ENCODE measurements around the gene SBF2. TPM values are rescaled to one million over a fixed set of nuclear protein-coding genes. Genes with fewer than 3 reads are reported as not detected.

The SBF2 gene
- total RNA-seq, 4 donors from 2014 or later, result 19.3 to 28.1 (median 25.8) TPM

DNA sequence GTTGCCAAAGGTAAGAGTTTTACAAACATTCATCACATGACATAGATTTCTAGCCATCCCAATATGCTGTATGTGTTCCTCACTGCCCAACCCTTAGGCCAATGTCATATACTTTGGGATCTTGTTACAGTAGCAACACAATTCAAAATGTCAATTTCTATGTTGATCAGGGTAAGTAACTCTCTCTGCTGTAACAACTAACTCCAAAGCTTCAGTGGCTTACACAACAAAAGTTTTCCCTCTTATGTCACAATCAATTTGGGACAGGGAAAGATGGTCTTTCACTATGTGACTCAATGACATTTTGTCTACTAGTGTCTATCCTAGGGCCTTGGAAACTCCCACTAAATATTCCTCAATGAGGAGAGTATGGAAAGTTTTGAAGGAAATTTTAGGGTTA is 144.5 kb downstream of the SBF2 start:
- Histone ChIP-seq H3K9me3 (no peaks in the 10 kb centered on the region), H3K4me1 (peaks cover 3 to 9% of the 10 kb centered on the region in 2 donors), H3K4me3 (no peak overlapping the region), H3K27ac (no peak overlapping the region), H3K27me3 (no peaks in the 10 kb centered on the region), H3K36me3 (no peaks in the 10 kb centered on the region)
- ATAC-seq (no peak), DNase-seq (no peak)
- intact Hi-C loops (cut with DNase I; ENCODE audit: low total_unique reads), result no loop called here
- in situ Hi-C loops (cut with MboI; ENCODE audit: low sequenced_read_pairs in 4 of 4), result no loop called here
- TF ChIP-seq, protein P1, sequence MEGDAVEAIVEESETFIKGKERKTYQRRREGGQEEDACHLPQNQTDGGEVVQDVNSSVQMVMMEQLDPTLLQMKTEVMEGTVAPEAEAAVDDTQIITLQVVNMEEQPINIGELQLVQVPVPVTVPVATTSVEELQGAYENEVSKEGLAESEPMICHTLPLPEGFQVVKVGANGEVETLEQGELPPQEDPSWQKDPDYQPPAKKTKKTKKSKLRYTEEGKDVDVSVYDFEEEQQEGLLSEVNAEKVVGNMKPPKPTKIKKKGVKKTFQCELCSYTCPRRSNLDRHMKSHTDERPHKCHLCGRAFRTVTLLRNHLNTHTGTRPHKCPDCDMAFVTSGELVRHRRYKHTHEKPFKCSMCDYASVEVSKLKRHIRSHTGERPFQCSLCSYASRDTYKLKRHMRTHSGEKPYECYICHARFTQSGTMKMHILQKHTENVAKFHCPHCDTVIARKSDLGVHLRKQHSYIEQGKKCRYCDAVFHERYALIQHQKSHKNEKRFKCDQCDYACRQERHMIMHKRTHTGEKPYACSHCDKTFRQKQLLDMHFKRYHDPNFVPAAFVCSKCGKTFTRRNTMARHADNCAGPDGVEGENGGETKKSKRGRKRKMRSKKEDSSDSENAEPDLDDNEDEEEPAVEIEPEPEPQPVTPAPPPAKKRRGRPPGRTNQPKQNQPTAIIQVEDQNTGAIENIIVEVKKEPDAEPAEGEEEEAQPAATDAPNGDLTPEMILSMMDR (IDR thresholded peaks at IDR 0.05 in 4 of 5, conservative IDR thresholded peaks at IDR 0.05 in 1 of 5), result no peak
- TF ChIP-seq POLR2A (IDR thresholded peaks at IDR 0.05), result no peak

DNA sequence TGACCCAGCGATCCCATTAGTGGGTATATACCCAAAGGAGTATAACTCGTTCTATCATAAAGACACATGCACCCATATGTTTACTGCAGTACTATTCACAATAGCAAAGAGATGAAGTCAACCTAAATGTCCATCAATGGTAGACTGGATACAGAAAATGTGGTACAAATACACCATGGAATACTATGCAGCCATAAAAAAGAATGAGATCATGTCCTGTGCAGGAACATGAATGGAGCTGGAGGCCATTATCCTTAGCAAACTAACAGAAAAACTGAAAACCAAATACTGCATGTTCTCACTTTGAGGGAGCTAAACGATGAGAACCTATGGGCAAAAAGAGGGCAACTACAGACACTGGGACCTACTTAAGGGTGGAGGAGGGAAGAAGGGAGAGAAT is 146.8 kb downstream of the SBF2 start:
- DNase-seq, result no peak

DNA sequence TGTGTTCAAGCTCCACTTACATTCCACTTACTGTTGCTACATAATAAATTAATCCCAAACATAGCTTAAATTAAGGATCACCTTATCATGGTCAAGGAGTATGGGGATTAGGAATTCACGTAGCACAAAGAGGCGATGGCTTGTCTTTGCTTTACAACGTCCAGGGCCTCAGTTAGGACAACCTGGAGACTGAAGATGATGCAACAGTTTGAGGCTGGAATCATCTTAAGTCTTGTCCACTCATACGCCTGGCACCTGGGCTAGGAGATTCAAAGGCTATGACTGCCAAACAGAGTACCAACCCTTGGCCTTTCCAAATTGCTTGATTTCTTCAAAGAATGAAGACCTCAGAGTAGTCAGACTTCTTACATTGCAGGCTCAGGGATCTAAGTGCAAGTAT is 149.1 kb downstream of the SBF2 start:
- in situ Hi-C loops (cut with MboI; ENCODE audit: low sequenced_read_pairs in 4 of 4) (no loop called here), intact Hi-C loops (cut with DNase I; ENCODE audit: low total_unique reads) (no loop called here)
- no peak overlapping the region for H3K4me3 ChIP-seq
- TF ChIP-seq, protein P1 (IDR thresholded peaks at IDR 0.05 in 4 of 5, conservative IDR thresholded peaks at IDR 0.05 in 1 of 5), result no peak
- TF ChIP-seq POLR2A (IDR thresholded peaks at IDR 0.05), result no peak
- no peaks in the 10 kb centered on the region for H3K36me3 ChIP-seq
- no peak overlapping the region for H3K27ac ChIP-seq
- ATAC-seq (no peak), DNase-seq (no peak)
- H3K27me3 ChIP-seq, result no peaks in the 10 kb centered on the region
- peaks cover 3 to 11% of the 10 kb centered on the region in 2 donors for H3K4me1 ChIP-seq
- no peaks in the 10 kb centered on the region for H3K9me3 ChIP-seq

More for the DNA sequence above, 146.8 kb downstream of the SBF2 start:
- in situ Hi-C loops (cut with MboI; ENCODE audit: low sequenced_read_pairs in 4 of 4), result no loop called here
- intact Hi-C loops (cut with DNase I; ENCODE audit: low total_unique reads), result no loop called here
- Histone ChIP-seq H3K27me3 (no peaks in the 10 kb centered on the region), H3K4me3 (no peak overlapping the region), H3K9me3 (no peaks in the 10 kb centered on the region), H3K4me1 (peaks cover 3 to 9% of the 10 kb centered on the region in 2 donors), H3K36me3 (no peaks in the 10 kb centered on the region), H3K27ac (no peak overlapping the region)
- ATAC-seq, result no peak
- TF ChIP-seq, protein P1 (IDR thresholded peaks at IDR 0.05 in 4 of 5, conservative IDR thresholded peaks at IDR 0.05 in 1 of 5), result no peak
- TF ChIP-seq POLR2A (IDR thresholded peaks at IDR 0.05), result no peak

DNA sequence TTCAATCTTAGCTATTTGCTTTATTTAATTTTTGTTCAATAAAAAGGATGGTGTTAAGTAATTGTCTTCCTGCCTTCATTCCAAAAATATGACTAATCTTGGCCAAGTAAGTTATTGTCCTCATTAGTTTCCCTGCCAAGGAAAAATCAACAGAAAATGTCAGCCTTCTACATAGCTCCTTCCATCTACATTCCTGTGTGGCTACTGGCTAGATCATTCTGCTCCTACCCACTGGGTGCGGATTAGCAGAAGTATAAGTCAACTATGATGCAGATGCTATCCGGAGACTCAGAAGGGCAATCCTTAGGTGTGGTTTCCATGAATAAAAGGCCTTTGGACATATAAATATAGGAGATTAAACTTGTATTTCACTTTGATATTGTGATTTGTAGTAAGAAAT is 154.4 kb downstream of the SBF2 start:
- ATAC-seq, result no peak
- DNase-seq, result no peak
- Histone ChIP-seq H3K4me1 (peaks cover 0 to 7% of the 10 kb centered on the region in 2 donors), H3K27ac (no peak overlapping the region), H3K9me3 (no peaks in the 10 kb centered on the region), H3K4me3 (no peak overlapping the region), H3K36me3 (no peaks in the 10 kb centered on the region), H3K27me3 (no peaks in the 10 kb centered on the region)
- intact Hi-C loops (cut with DNase I; ENCODE audit: low total_unique reads), result no loop called here
- TF ChIP-seq POLR2A (IDR thresholded peaks at IDR 0.05), result no peak
- TF ChIP-seq, protein P1 (IDR thresholded peaks at IDR 0.05 in 4 of 5, conservative IDR thresholded peaks at IDR 0.05 in 1 of 5), result no peak
- in situ Hi-C loops (cut with MboI; ENCODE audit: low sequenced_read_pairs in 4 of 4), result no loop called here

DNA sequence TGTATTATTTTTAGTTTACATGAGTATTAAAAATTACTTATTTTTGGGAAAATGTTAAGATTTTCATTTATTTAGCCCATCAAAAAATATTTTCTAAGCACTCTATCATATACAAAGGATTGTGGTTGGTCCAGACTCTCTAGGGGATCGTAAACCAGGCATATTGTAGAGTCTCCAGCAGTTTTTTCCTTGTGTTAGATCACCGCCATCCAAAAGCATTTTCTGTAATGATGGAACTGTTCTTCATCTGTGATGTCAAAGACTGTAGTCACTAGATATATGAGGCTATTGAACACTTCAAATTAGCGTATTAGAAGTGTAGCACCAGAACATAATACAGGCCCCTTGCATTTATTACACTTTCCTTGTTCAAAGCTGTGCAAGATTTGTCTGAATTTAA is 154.9 kb downstream of the SBF2 start:
- in situ Hi-C loops (cut with MboI; ENCODE audit: low sequenced_read_pairs in 4 of 4), result no loop called here
- ATAC-seq (no peak), DNase-seq (no peak)
- H3K4me1 ChIP-seq, result peaks cover 0 to 7% of the 10 kb centered on the region in 2 donors
- TF ChIP-seq, protein P1 (IDR thresholded peaks at IDR 0.05 in 4 of 5, conservative IDR thresholded peaks at IDR 0.05 in 1 of 5), result no peak
- TF ChIP-seq POLR2A (IDR thresholded peaks at IDR 0.05), result no peak
- intact Hi-C loops (cut with DNase I; ENCODE audit: low total_unique reads), result no loop called here
- H3K4me3 ChIP-seq, result no peak overlapping the region
- no peak overlapping the region for H3K27ac ChIP-seq
- no peaks in the 10 kb centered on the region for H3K27me3 ChIP-seq
- H3K9me3 ChIP-seq, result no peaks in the 10 kb centered on the region
- no peaks in the 10 kb centered on the region for H3K36me3 ChIP-seq

Data from gastrocnemius medialis (tissue), 4 donors.